ENCODE measurements around the gene VSTM4.

VSTM4 gene

DNA sequence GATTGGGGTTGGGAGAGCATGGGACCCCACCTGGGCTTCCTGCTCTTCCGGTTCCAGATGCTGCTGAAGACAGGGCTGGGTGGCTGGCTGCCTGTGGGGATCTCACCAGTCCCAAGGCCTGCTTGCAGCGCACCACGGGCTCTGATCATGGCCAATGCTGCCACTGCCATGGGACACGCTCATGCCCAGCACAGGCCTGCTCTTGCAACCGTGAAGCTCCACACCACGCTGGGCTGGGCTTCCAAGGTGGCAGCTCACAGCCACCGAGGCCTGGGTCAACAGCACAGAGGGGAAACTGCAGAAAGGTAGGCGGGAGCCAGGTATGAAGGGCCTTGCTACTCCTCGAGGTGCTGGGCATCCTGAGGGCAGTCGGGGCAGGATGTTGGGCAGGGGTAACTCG lies 103.6 kb downstream of the VSTM4 start:
- in situ Hi-C loops (cut with MboI; ENCODE audit: low sequenced_read_pairs) = no loop called here

GRCh38 chr10:49010865-49011264 lies 104.5 kb downstream of the VSTM4 start:
- in situ Hi-C loops (cut with MboI; ENCODE audit: low sequenced_read_pairs) = no loop called here

DNA sequence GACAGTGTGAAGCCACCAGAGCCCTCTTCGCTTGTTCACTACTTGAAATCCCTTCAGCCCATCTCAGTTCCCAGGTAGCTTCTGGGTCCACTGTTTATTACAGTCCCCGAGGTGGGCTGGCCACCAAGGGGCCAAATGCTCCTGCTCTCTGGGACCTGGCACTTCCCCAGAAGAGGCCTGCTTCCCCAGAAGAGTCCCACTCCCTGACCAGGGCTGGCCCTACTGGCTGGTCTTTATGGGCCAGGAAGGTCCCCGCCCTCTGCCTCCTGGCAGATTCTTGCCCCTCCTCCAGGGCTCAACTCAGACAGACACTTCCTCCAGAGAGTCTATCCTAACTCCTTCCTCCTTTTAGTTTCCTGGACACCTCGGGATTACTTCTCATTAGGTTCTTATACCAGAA lies 105.0 kb downstream of the VSTM4 start:
- in situ Hi-C loops (cut with MboI; ENCODE audit: low sequenced_read_pairs) = no loop called here

GRCh38 chr10:49009199-49009979 lies 105.9 kb downstream of the VSTM4 start:
- in situ Hi-C loops (cut with MboI; ENCODE audit: low sequenced_read_pairs) = no loop called here

GRCh38 chr10:49008505-49009198 lies 106.7 kb downstream of the VSTM4 start:
- in situ Hi-C loops (cut with MboI; ENCODE audit: low sequenced_read_pairs) = no loop called here

DNA sequence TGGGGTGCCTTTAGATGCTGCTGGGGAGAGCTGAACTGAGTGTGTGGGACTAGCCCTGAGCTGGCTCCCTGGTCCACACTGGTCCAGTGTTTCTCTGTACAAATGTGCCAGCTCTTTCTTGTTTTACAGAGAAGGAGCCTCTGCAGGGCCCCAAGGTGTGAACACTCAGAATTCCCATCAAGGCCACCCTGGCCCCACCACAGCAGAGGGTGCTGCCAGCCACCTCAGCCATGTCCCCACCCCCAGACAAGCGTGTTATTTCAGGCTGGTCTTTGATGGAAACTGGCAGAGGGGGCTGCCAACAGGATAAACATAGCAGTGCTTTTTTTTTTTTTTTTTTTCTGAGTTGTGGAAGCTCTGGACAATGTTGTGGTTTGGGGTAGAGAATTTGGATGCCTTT lies 107.2 kb downstream of the VSTM4 start:
- in situ Hi-C loops (cut with MboI; ENCODE audit: low sequenced_read_pairs) = no loop called here

GRCh38 chr10:49007129-49007528 lies 108.2 kb downstream of the VSTM4 start:
- in situ Hi-C loops (cut with MboI; ENCODE audit: low sequenced_read_pairs) = no loop called here

- in situ Hi-C loops (cut with MboI; ENCODE audit: low sequenced_read_pairs) = no loop called here
Observed at GRCh38 chr10:49005270-49005669, 110.1 kb downstream of the VSTM4 start.

- in situ Hi-C loops (cut with MboI; ENCODE audit: low sequenced_read_pairs) = no loop called here
Observed at GRCh38 chr10:49001870-49002672, 113.3 kb downstream of the VSTM4 start.

DNA sequence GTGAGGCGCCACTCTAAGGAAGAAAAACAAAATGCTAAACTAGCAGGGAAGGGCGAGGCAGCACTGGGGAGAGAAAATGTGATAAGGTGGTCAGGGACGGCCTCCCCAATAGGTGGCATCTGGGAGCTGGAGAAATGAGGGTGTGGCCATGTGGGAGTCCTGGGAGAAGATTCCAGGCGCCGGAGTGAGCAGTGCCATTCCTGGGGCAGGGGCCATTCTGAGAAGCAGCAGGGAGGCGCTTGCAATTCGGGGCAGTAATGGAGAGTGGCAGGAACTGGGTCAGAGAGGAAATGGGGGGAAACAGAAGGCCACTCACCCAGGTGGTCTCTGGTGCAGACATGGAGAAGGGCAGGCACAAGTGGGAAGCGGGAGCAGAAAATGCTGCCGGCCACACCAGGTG lies 113.9 kb downstream of the VSTM4 start:
- in situ Hi-C loops (cut with MboI; ENCODE audit: low sequenced_read_pairs) = no loop called here

DNA sequence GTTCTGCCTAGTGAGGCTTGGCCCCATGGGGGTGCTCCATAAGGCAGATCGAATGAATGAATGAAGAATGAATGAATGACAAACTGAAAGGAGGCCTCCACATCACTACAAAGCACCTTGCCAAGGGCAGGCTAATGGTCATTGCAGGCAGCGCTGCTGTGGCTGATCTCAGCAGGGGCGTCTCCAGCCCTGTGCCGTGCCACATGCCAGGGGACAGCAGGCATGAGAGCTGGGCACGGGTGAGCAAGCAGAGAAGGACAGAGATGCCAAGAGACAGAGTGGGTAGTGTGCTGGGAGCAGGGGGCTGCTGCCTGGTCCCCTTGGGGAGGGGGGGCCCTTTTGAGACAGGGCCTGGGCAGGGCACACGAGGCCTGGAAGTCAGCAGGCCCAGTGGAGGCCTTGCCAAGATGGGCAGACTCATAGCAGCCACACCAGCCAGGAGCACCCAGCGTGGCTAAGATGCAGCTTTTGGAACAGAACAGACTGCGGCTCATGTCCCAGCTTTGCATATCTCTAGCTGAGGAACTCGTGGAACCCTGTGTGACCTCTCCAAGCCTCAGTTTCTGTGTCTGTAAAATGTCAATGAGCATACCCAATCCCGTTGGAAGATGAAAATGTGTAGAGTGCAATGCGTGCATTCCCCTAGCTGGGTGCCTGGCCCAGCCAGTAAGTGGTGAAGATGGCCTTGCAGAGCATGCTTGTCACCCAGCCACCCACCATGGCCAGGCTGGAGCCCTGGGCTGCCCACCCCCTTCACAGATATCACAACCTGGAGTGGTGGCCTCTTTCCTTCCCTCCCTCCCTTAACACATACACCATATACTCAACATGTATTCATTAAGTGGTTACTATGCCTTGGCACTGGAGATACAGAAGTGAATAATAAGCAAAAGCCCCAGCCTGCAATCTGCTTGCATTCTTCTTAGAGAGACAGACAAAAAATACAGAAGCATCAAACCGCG lies 114.6 kb downstream of the VSTM4 start:
- in situ Hi-C loops (cut with MboI; ENCODE audit: low sequenced_read_pairs) = no loop called here

- in situ Hi-C loops (cut with MboI; ENCODE audit: low sequenced_read_pairs) = no loop called here
Observed at GRCh38 chr10:48999346-48999745, 116.0 kb downstream of the VSTM4 start.

GRCh38 chr10:48996329-48996728 lies 119.0 kb downstream of the VSTM4 start:
- in situ Hi-C loops (cut with MboI; ENCODE audit: low sequenced_read_pairs) = no loop called here

DNA sequence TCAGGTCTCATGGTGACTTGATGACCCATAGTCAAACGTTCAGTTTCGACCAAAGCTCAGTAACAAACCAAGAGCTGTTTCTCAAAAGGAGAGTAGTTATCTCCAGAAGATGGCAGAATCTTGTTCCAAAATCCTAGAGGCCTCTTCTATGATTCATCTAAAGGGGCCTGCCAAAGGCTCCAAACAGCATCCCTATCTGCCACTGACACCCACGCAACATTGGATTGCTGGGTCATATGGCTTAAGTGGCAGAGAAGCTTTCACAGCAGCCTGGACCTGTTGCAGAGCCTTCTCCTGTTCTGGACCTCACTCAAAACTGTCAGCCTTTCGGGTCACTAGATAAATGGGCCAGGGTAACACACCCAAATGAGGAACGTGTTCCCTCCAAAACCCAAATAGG lies 121.7 kb downstream of the VSTM4 start:
- in situ Hi-C loops (cut with MboI; ENCODE audit: low sequenced_read_pairs) = no loop called here

DNA sequence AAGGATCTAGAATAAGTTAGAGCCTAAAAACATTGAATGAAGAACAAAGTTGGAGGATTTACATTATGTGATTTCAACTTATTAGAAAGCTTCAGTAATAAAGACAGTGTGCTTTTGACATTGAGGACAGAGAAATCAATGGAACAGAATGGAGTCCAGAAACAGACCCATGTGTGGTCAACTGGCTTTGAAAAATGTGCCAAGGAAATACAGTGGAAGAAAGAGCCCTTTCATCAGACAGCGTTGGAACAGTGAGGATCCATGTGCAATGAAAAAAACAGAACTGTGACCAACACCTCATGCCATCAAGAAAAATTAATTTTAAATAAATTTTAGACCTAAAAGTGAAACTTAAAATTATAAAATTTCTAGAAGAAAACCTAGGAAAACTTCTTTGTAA lies 125.1 kb downstream of the VSTM4 start:
- in situ Hi-C loops (cut with MboI; ENCODE audit: low sequenced_read_pairs) = no loop called here

GRCh38 chr10:48985621-48986158 lies 129.6 kb downstream of the VSTM4 start:
- in situ Hi-C loops (cut with MboI; ENCODE audit: low sequenced_read_pairs) = no loop called here

GRCh38 chr10:48983648-48984351 lies 131.5 kb downstream of the VSTM4 start:
- in situ Hi-C loops (cut with MboI; ENCODE audit: low sequenced_read_pairs) = no loop called here

- in situ Hi-C loops (cut with MboI; ENCODE audit: low sequenced_read_pairs) = no loop called here
Observed at GRCh38 chr10:48982584-48982983, 132.7 kb downstream of the VSTM4 start.

DNA sequence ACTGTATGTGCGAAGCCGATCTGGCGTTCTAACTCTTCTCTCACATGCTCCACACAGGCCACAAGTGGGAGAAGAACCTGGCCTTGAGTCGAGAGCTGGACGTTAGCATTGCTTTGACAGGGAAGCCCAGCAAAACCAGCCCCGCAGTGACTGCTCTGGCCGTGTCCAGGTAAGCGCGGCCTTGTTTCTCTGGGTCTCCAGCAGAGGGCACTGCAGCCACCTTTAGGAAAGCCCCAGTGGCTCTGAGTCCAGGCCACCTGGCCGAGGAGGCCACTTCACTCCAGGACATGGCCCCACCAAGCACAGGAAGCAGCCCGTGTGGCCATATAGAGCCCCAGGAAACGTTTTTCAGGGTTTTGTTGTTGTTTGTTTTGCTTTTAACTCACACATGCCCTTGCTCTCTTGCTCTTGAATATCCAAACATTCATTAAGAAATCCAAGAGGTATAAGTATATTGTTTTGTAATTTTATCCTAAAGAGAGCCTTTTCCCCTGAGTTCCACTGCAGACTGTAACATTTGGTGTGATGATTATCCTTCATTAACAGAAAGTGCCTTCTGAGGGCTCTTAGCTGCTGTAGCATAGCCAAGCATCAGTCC lies 133.9 kb downstream of the VSTM4 start:
- in situ Hi-C loops (cut with MboI; ENCODE audit: low sequenced_read_pairs) = no loop called here
